ENCODE data around the gene ZFYVE21. TPM values are rescaled to one million over a fixed set of nuclear protein-coding genes. Genes with fewer than 3 reads are reported as not detected.

ZFYVE21 gene
- total RNA-seq, 2 donors from 2014 or later = 97.1 to 159 TPM

GRCh38 chr14:103696466-103697071 lies 19.0 kb upstream of the ZFYVE21 start:
- no peak for DNase-seq (ENCODE audit: low spot score)
- no peak for ATAC-seq (ENCODE audit: insufficient number of reproducible peaks, low FRiP score, low read depth)
- H3K36me3 ChIP-seq = peaks cover 53% of the 10 kb centered on the region
- peak overlapping the region; percentile 30 to 31 for H3K27ac ChIP-seq
- TF ChIP-seq CTCF (IDR thresholded peaks at IDR 0.05) = no peak
- no peaks in the 10 kb centered on the region for H3K9me3 ChIP-seq
- no peak overlapping the region for H3K4me3 ChIP-seq
- H3K4me1 ChIP-seq (ENCODE audit: control insufficient read depth in 1 of 2, low read depth in 2 of 2) = peaks cover 5 to 57% of the 10 kb centered on the region in 2 donors
- H3K27me3 ChIP-seq (replicated peaks; ENCODE audit: insufficient read depth) = no peaks in the 10 kb centered on the region

GRCh38 chr14:103697206-103697602 lies 18.4 kb upstream of the ZFYVE21 start:
- H3K27me3 ChIP-seq (replicated peaks; ENCODE audit: insufficient read depth) = no peaks in the 10 kb centered on the region
- DNase-seq (ENCODE audit: low spot score) (no peak), ATAC-seq (ENCODE audit: insufficient number of reproducible peaks, low FRiP score, low read depth) (peak; percentile 17)
- H3K4me1 ChIP-seq (ENCODE audit: control insufficient read depth in 1 of 2, low read depth in 2 of 2) = peaks cover 5 to 57% of the 10 kb centered on the region in 2 donors
- TF ChIP-seq CTCF (IDR thresholded peaks at IDR 0.05) = no peak
- peak overlapping the region in 1 of 2 donors; percentile 28 for H3K27ac ChIP-seq
- no peak overlapping the region for H3K4me3 ChIP-seq
- peaks cover 57% of the 10 kb centered on the region for H3K36me3 ChIP-seq
- H3K9me3 ChIP-seq = no peaks in the 10 kb centered on the region

- DNase-seq (ENCODE audit: low spot score) (no peak), ATAC-seq (ENCODE audit: insufficient number of reproducible peaks, low FRiP score, low read depth) (no peak)
- TF ChIP-seq CTCF (IDR thresholded peaks at IDR 0.05) = no peak
- peak overlapping the region in 1 of 2 donors; percentile 28 for H3K27ac ChIP-seq
- H3K4me3 ChIP-seq = no peak overlapping the region
- peaks cover 58% of the 10 kb centered on the region for H3K36me3 ChIP-seq
- H3K27me3 ChIP-seq (replicated peaks; ENCODE audit: insufficient read depth) = no peaks in the 10 kb centered on the region
- H3K9me3 ChIP-seq = no peaks in the 10 kb centered on the region
- H3K4me1 ChIP-seq (ENCODE audit: control insufficient read depth in 1 of 2, low read depth in 2 of 2) = peaks cover 5 to 57% of the 10 kb centered on the region in 2 donors
Measured at GRCh38 chr14:103697603-103698379, 17.8 kb upstream of the ZFYVE21 start.

GRCh38 chr14:103698380-103699260 lies 17.0 kb upstream of the ZFYVE21 start:
- H3K4me3 ChIP-seq = no peak overlapping the region
- no peak for ATAC-seq (ENCODE audit: insufficient number of reproducible peaks, low FRiP score, low read depth)
- DNase-seq (ENCODE audit: low spot score) = no peak
- TF ChIP-seq CTCF (IDR thresholded peaks at IDR 0.05) = no peak
- H3K4me1 ChIP-seq (ENCODE audit: control insufficient read depth in 1 of 2, low read depth in 2 of 2) = peaks cover 5 to 57% of the 10 kb centered on the region in 2 donors
- no peaks in the 10 kb centered on the region for H3K9me3 ChIP-seq
- H3K36me3 ChIP-seq = peaks cover 57% of the 10 kb centered on the region
- H3K27ac ChIP-seq = no peak overlapping the region
- H3K27me3 ChIP-seq (replicated peaks; ENCODE audit: insufficient read depth) = no peaks in the 10 kb centered on the region

GRCh38 chr14:103699261-103699661 lies 16.3 kb upstream of the ZFYVE21 start:
- TF ChIP-seq CTCF (IDR thresholded peaks at IDR 0.05) = no peak
- Histone ChIP-seq H3K27me3 (replicated peaks; ENCODE audit: insufficient read depth) (no peaks in the 10 kb centered on the region), H3K4me1 (ENCODE audit: control insufficient read depth in 1 of 2, low read depth in 2 of 2) (peaks cover 5 to 57% of the 10 kb centered on the region in 2 donors), H3K36me3 (peaks cover 56% of the 10 kb centered on the region), H3K4me3 (no peak overlapping the region), H3K9me3 (no peaks in the 10 kb centered on the region), H3K27ac (no peak overlapping the region)
- DNase-seq (ENCODE audit: low spot score) (no peak), ATAC-seq (ENCODE audit: insufficient number of reproducible peaks, low FRiP score, low read depth) (no peak)

Data from thoracic aorta (tissue), 2 donors.